SH-SY5Y (cell line): ENCODE results near the gene ITGA6.

Source experiments
- GATA2 ChIP-seq: IDR thresholded peaks from 2 replicates; pipeline ENCODE4 v1.6.1; 2011; ENCODE audit warnings: mild to moderate bottlenecking, low read depth, low read length
- GATA3 ChIP-seq: IDR thresholded peaks from 2 replicates; pipeline ENCODE4 v1.6.1; 2011; ENCODE audit warnings: low read depth, mild to moderate bottlenecking, low read length, moderate library complexity

DNA sequence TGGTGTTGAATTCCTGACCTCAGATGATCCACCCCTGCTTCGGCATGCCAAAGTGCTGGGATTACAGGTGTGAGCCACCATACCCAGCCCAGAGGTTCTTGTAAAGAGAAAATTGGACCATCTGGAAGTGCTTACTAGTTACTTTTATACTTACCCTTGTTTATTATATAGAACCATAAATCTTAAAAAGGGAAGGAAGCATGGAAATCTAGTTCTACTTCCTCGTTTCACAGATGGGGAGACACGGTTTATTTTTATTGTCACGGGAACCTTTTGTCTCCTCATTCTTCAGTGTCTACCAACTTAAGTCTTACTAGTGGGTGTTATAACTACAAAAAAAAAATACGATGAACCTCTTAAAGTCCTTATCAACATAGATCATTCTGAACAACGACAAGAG is 82.7 kb downstream of the ITGA6 start:
- TF ChIP-seq GATA2 = no peak
- TF ChIP-seq GATA3 = no peak
